ENCODE data around the gene RNASE13. TPM values are rescaled to one million over a fixed set of nuclear protein-coding genes. Genes with fewer than 3 reads are reported as not detected.

The RNASE13 gene
- total and polyA plus RNA-seq, 2 of the 4 experiments (the other 2 are of a cell fraction), result not detected

- H3K27me3 ChIP-seq (ENCODE audit: control insufficient read depth, insufficient read depth, low read length), result peaks cover 25% of the 10 kb centered on the region
- CTCF ChIA-PET, result interaction anchor here (0.6 to 2.6 kb wide), 4 partner anchors 20 to 76 kb away, joined by 3 to 14 read pairs (median 6); no protein-coding TSS in a partner anchor
- H2BK20ac ChIP-seq (ENCODE audit: low read depth, low read length), result no peak overlapping the region
- dilution Hi-C loops (cut with HindIII; ENCODE audit: low sequenced_read_pairs, unreplicated experiment), result no loop called here
- no peak overlapping the region for H4K91ac ChIP-seq (ENCODE audit: insufficient read depth, low read depth, low read length)
- H3K27ac ChIP-seq (ENCODE audit: insufficient read depth, low read length), result no peak overlapping the region
- H4K20me1 ChIP-seq (ENCODE audit: insufficient read depth, low read length), result no peaks in the 10 kb centered on the region
- no peaks in the 10 kb centered on the region for H3K9me1 ChIP-seq (ENCODE audit: insufficient read depth, low read length)
- peaks cover 4% of the 10 kb centered on the region; the same call in 1 of the 2 replicates for H3K4me1 ChIP-seq (ENCODE audit: control insufficient read depth, insufficient read depth, low read length)
- ATAC-seq (ENCODE audit: low read depth) (peak; percentile 35; the same call in 1 of the 2 replicates), DNase-seq (no peak)
- TF ChIP-seq RCOR1 (IDR thresholded peaks at IDR 0.05; ENCODE audit: insufficient replicate concordance, low read length) (no peak), MXI1 (IDR thresholded peaks at IDR 0.05; ENCODE audit: borderline replicate concordance, low read depth, low read length) (no peak), NFE2L2 (IDR thresholded peaks at IDR 0.05; ENCODE audit: low read depth, low read length) (no peak), POLR2A (IDR thresholded peaks at IDR 0.05; ENCODE audit: low read depth, low read length) (no peak), RFX5 (IDR thresholded peaks at IDR 0.05; ENCODE audit: low read depth, low read length) (no peak), CTCF (conservative IDR thresholded peaks at IDR 0.05; ENCODE audit: low read depth, low read length) (no peak), SMC3 (IDR thresholded peaks at IDR 0.05; ENCODE audit: low read depth, low read length) (no peak), CEBPB (IDR thresholded peaks at IDR 0.05; ENCODE audit: low read depth, low read length) (no peak), ELK1 (IDR thresholded peaks at IDR 0.05; ENCODE audit: borderline replicate concordance, low read depth, low read length) (no peak), RAD21 (IDR thresholded peaks at IDR 0.05; ENCODE audit: low read length) (no peak), FOS (IDR thresholded peaks at IDR 0.05; ENCODE audit: low read depth, low read length) (no peak), MAZ (IDR thresholded peaks at IDR 0.05; ENCODE audit: borderline replicate concordance, low read depth, low read length) (no peak), USF2 (IDR thresholded peaks at IDR 0.05; ENCODE audit: low read depth, low read length) (no peak), BHLHE40 (IDR thresholded peaks at IDR 0.05; ENCODE audit: low read depth, low read length) (no peak), MAFK (IDR thresholded peaks at IDR 0.05; ENCODE audit: low read depth, low read length) (no peak), CHD1 (IDR thresholded peaks at IDR 0.05; ENCODE audit: low read depth, low read length) (no peak)
- H3K23ac ChIP-seq (ENCODE audit: low read depth, low read length), result no peak overlapping the region
- H3K9ac ChIP-seq (ENCODE audit: low read depth, low read length), result no peak overlapping the region
- H2BK120ac ChIP-seq (ENCODE audit: low read depth, low read length), result no peak overlapping the region
- in situ Hi-C loops (cut with MboI; ENCODE audit: low sequenced_read_pairs), result no loop called here
- POLR2A ChIA-PET (ENCODE audit: unreplicated experiment), result no interaction called here
- H3K56ac ChIP-seq (ENCODE audit: extremely low read depth, insufficient read depth, low read length), result no peak overlapping the region
- no peaks in the 10 kb centered on the region for H3K79me1 ChIP-seq (ENCODE audit: low read depth in 1 of 2, low read length in 2 of 2)
- H3K14ac ChIP-seq (replicated peaks; ENCODE audit: low read depth, low read length), result no peak overlapping the region
- intact Hi-C loops (cut with micrococcal nuclease), result no loop called here
- no peak overlapping the region for H4K5ac ChIP-seq (ENCODE audit: low read depth, low read length)
- H3K4me3 ChIP-seq (ENCODE audit: insufficient read depth, low read depth, low read length), result no peak overlapping the region
- H2BK5ac ChIP-seq (ENCODE audit: low read depth, low read length, poor library complexity, severe bottlenecking), result no peak overlapping the region
- H3K18ac ChIP-seq (ENCODE audit: low read depth, low read length), result no peak overlapping the region
- no peak overlapping the region for H2AK9ac ChIP-seq (replicated peaks; ENCODE audit: low read depth, low read length, poor library complexity)
- H3K36me3 ChIP-seq (ENCODE audit: control insufficient read depth, insufficient read depth, low read length), result no peaks in the 10 kb centered on the region
- H2AFZ ChIP-seq (replicated peaks; ENCODE audit: low read length, poor library complexity), result no peak overlapping the region
- no peak overlapping the region for H2BK15ac ChIP-seq (ENCODE audit: low read depth, low read length)
- no peak overlapping the region for H3K4me2 ChIP-seq (ENCODE audit: low read depth, low read length)
- H2AK5ac ChIP-seq (ENCODE audit: low read depth, low read length), result no peak overlapping the region
- no peak overlapping the region for H3K4ac ChIP-seq (ENCODE audit: low read depth, low read length)
- no CpG with 5 or more reads among the region's 2 CpGs for WGBS, 2 experiments (ENCODE audit: extremely low coverage in 2 of 2, insufficient read length in 1 of 2)
- no peaks in the 10 kb centered on the region for H3K9me3 ChIP-seq (ENCODE audit: control insufficient read depth, insufficient read depth, low read length)
- no peak overlapping the region for H4K8ac ChIP-seq (ENCODE audit: low read depth in 2 of 2, low read length in 2 of 2)
- no TSS peak for BruUV-seq (replicated peaks)
Observed at GRCh38 chr14:21047378-21047781, 12.8 kb upstream of the RNASE13 start.

Data from IMR-90 (cell line).